HG02798 (cell line): ENCODE measurements around the gene ROBO2.

Experiments used
- ATAC-seq: cut with Tn5 transposase; IDR thresholded peaks from one replicate; pipeline ENCODE4 v1.9.1; 2021; ENCODE audit warnings: mild to moderate bottlenecking; ENCODE audit not compliant: unreplicated experiment, poor library complexity

ROBO2 gene

GRCh38 chr3:77460326-77460725 lies 420.4 kb downstream of the ROBO2 start:
- no peak for ATAC-seq

- no peak for ATAC-seq
Observed at GRCh38 chr3:77462951-77463350, 423.1 kb downstream of the ROBO2 start.

DNA sequence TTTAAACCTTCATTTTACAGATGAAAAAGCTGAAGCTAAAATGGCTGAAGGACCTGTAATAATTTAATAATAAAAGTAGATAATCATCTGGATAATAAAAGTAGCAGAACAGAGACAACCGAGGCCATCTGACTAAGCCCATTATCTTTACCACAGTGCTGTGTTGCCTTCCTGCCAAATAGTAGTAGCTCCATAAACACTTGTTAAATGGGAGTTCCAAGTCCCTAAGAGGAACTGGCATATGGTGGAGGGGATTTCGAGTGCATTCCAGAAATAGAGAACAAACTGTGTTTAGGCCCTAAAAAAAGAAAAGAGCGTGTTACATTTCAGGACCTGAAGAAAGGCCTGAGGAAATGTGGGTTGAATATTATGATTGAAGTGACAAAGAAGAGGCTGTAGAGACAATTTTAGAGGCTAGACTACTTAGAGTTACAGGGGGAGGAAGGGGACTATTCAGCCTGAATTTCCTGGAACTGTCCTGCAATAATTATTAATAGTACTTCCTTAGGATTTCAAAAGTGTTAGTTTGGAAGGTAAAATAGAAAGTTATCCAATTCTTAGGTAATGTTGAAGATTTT lies 424.3 kb downstream of the ROBO2 start:
- no peak for ATAC-seq

DNA sequence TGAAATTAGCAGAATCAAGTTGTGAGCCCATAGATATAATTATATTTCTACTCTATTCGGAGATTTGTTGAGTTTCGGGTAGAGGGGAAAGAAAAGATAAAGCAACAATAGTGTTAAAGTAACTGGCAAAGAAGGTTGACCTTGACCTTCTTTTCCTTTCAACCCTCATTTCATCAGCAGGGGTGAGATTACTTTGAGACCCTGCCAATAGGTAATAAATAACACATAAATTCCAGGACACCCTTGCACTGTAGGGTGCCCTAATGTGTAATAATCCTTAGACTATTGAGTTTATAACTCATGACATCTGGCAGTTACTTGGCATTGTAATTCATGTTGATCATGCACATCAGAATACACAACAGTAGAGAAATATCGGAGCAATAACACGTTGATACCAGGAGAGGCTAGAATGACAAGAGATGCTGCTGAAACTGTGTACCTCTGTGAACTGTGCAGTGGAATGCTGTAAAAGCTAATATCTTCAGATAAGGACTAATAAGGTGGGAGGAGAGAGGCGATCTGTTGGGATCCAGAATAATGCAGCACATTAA lies 426.7 kb downstream of the ROBO2 start:
- ATAC-seq = no peak

DNA sequence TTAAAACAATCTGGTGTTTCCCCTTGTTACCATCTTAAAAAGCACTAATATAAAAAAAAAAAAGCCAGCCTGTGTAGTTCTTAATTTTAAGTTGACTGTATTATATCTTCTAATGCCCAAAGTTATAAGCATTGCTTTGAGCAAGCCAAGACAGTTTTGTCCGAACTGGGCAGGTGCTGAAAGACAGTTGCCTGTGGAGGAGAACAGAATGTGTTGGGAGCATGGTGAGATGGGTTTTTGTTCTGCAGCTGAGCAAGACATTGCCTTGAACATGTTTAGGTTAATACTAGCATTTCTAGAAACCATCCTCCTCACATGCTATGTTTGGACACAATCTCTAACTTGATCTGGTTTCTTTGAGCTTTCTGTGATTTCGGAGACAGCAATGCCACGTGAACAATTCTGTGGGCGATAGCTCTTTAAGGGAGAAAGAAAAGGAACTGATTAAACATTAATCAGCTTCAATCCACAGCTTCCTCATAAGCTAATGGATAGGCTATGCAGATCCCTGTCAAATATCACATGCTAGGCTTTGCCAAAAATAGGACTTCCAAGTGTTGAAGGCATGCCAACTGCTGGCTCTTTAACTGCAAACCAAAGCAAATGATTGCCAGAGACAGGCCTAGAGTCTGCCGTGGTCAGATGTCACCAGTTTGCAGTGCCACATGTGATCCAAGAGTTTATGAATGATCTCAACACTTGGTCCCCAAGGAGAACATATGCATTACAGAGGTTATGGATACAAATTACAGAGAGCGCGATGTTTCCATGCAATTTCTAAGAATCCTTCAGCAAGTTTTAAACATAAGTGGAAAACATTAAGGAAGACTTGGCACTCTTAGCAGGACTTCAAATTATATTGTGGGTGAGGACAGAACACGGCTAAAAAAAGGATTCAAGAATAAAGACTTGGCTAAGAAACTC lies 428.1 kb downstream of the ROBO2 start:
- ATAC-seq = no peak

- ATAC-seq = no peak
Observed at GRCh38 chr3:77468626-77469020, 428.7 kb downstream of the ROBO2 start.

GRCh38 chr3:77475507-77475906 lies 435.6 kb downstream of the ROBO2 start:
- ATAC-seq = no peak

DNA sequence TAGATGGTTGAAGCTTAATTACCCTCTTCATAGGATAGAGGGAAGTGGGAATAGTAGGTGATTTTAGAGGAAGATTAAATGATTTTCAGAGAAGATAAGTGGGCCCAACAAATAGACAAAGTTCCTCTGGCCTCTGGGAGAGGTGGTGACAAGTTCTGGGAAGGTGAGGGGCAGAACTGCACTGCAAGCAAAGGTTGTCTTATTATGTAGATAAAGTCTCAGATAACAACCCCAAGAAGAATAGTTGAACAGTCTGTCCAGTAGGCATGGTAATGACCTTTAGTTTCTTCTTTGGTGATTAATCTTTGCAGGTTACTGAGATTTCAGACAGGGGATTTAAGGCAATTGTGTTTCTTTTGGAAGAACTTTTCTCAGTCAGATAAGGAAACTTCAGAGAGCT lies 439.1 kb downstream of the ROBO2 start:
- no peak for ATAC-seq

DNA sequence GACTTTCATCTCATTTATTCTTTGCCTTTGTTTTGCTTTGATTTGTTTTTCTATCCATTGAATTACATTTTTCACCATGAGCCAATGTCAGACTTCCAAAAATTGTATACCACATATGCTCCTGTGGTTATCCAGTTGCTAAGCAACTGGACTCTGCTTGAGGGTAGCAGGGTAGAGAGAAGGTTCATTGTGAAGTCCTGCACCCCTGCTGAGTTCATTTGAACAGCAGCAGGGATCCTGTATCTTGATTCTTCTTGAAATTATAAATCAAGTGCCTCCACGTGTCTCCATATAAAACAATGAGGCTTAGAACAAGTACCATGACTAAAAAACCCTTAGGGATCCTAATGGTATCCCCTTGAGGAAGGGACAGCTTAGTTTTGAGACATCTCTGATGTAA lies 449.3 kb downstream of the ROBO2 start:
- no peak for ATAC-seq

DNA sequence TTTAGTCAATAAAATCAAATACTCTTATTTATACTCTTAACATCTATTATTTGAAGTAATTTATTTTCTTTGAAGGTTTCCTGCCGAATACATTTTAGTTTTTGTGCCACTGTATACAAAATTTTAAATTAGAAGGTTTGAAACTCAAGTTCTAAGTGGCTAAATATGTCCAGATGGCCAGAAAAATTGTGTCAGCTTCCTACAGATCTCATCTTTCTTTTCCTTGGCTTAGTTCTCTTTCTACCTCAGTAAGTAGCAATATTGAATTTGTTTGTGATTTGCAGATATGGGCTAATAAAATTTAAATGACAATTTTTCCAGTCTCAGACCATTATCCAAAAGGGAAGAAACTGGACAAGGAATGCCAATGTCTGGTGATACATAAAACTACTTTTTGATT lies 452.1 kb downstream of the ROBO2 start:
- no peak for ATAC-seq

- no peak for ATAC-seq
Observed at GRCh38 chr3:77500721-77501120, 460.8 kb downstream of the ROBO2 start.

- no peak for ATAC-seq
Observed at GRCh38 chr3:77506384-77506783, 466.5 kb downstream of the ROBO2 start.

GRCh38 chr3:77513542-77513941 lies 473.6 kb downstream of the ROBO2 start:
- no peak for ATAC-seq

DNA sequence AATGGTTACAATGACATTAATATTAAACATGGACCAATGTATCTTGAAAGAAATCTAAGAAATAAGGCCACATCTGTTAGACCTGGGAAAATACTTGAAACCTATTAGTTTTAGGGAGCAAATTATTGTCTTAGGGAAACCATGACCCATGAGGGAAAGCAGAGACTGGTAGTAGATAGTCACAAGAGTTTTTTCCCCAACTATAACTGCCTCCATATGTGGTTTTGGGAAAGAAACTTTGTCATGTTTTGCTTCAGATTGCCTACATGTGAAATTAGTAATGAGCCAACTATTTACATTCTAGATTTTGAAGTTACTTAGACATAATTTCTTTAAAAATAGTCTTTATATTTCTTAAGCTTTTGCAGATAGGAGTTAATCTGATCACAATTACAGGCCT lies 474.9 kb downstream of the ROBO2 start:
- ATAC-seq = no peak

- no peak for ATAC-seq
Observed at GRCh38 chr3:77524463-77524862, 484.6 kb downstream of the ROBO2 start.

GRCh38 chr3:77524946-77525682 lies 485.2 kb downstream of the ROBO2 start:
- no peak for ATAC-seq

DNA sequence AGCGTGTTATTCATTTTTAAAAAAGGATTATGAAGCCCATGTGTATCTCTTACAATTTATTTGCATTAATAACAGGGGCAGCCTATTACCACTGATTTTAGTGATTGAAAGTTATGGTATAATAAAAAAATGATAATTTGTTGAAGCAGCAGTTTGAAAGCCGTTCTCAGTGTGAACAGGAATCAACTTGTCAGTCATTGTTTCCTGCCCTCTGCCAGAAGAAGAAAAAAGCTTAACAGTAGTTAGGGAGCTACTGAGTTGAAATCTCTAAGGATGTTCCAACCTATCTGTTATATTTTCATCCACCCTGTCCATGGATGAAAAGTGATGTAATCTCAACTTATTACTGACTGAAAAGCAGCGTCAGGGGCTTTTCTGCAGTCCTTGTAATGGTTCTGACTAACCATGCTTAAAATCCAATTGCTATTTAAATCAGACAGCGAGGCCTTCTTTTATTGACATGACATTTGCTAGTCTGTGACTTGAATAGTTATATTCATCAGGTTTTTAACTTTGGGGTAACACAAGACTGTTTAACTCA lies 486.7 kb downstream of the ROBO2 start:
- ATAC-seq = no peak

DNA sequence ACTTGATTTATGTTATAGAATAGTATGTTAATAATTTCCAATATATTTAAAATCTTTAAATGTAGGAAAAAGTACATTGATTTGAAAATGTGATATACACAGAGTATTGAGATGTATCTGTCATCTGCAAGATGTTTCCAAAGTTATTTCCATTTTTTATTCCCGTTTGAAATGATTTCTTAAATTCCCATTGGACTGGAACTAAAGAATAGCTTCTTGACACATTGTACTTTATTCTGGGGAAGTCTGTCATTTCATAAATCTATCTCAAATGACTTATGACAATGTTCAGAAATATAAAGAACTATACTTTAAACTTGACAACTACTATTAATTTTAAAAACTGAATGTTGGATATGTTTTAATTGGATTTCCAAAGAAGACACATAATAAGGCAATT lies 489.6 kb downstream of the ROBO2 start:
- ATAC-seq = no peak

DNA sequence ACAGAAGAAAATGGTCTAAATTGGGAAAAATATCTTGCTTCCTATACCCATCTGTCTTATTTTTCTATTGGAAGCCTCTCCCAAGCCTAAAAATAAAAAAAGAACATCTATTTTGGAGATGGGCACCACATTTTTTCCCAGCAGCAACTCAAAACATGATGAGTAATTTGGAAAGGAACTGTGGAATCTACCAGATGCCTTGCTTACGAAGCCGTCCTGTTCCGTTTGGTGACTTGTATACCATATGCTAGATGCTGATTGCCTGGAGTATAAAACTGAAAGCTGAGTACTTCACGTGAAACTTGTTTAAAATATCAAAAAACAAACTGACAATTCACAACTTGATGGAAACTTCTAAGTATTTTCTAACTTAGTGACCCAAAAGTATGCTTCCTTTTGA lies 491.0 kb downstream of the ROBO2 start:
- no peak for ATAC-seq

DNA sequence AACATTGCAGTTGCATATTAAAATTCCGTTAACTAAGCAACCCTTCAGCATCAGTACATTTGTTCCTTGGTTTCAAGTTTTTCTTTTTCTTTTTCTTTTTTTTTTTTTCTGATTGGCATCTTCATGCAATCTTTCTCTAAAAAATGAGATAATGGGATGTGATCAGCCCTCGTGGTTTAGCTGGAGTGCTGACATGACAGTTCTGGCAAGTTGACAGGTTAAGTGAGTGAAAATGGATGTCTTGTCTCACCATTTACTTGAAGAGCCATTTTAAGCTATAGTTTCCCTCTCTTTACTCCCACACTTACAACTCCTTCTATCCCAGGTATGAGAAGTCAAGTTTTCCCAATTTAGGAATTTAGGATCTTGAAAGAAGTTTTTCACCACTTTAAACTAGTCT lies 495.2 kb downstream of the ROBO2 start:
- no peak for ATAC-seq
